Neuron (in vitro differentiated cells): ENCODE results near the gene DDX6.
"Not testable (repeated sequence)": the region's sequence is repeated elsewhere in the genome, so short reads cannot be mapped to it uniquely, and the experiment has no call there.

Source experiments
- H2AFZ ChIP-seq: one replicate; pipeline ENCODE4 v1.6.1; 2013; ENCODE audit warnings: low read depth, mild to moderate bottlenecking, inconsistent platforms, low read length, moderate library complexity
- H3K27me3 ChIP-seq: one replicate; pipeline ENCODE4 v1.6.1; 2013; ENCODE audit warnings: low read length; ENCODE audit not compliant: insufficient read depth
- H3K36me3 ChIP-seq: one replicate; pipeline ENCODE4 v1.6.1; 2013; ENCODE audit warnings: low read length; ENCODE audit not compliant: insufficient read depth
- H3K4me1 ChIP-seq: one replicate; pipeline ENCODE4 v1.6.1; 2013; ENCODE audit warnings: low read length; ENCODE audit not compliant: insufficient read depth
- H3K4me3 ChIP-seq: 2 replicates; pipeline ENCODE4 v1.5.1; 2013; ENCODE audit warnings: mild to moderate bottlenecking, low read length, moderate library complexity
- H3K9me3 ChIP-seq: one replicate; pipeline ENCODE4 v1.6.1; 2013; ENCODE audit warnings: low read length

Gene DDX6

DNA sequence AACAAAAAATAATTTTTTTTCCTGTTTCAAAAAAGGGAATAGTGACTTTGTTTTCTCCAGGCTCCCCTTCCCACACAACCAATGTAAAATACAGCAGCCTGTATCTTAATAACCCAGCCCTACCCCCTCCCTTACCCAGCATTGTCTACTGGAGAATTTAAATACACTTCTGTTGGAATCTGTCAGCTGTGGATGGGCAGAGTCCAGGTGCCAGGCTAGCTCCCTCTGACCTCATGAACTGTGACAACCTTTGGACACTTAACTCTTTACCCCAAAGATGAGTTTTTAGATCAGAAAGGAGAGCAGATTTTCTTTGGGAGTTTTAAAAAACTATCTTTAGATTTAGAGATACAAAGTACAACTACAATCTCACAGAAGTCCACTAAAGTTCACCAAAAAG, 42.9 kb downstream of the DDX6 start:
- no peak overlapping the region for H2AFZ ChIP-seq
- no peak overlapping the region for H3K4me3 ChIP-seq
- H3K36me3 ChIP-seq: peaks cover 43% of the 10 kb centered on the region
- no peaks in the 10 kb centered on the region for H3K9me3 ChIP-seq
- H3K4me1 ChIP-seq: peaks cover 1% of the 10 kb centered on the region
- H3K27me3 ChIP-seq: no peaks in the 10 kb centered on the region

- Histone ChIP-seq H3K4me3 (no peak overlapping the region), H3K9me3 (no peaks in the 10 kb centered on the region), H3K36me3 (peaks cover 33% of the 10 kb centered on the region), H2AFZ (no peak overlapping the region), H3K27me3 (no peaks in the 10 kb centered on the region), H3K4me1 (peaks cover 1% of the 10 kb centered on the region)
Observed at GRCh38 chr11:118746988-118747585, 43.9 kb downstream of the DDX6 start.

GRCh38 chr11:118744046-118744445, 46.9 kb downstream of the DDX6 start:
- no peaks in the 10 kb centered on the region for H3K27me3 ChIP-seq
- no peak overlapping the region for H2AFZ ChIP-seq
- no peaks in the 10 kb centered on the region for H3K9me3 ChIP-seq

GRCh38 chr11:118742304-118742703, 48.7 kb downstream of the DDX6 start:
- no peaks in the 10 kb centered on the region for H3K27me3 ChIP-seq
- no peaks in the 10 kb centered on the region for H3K9me3 ChIP-seq
- no peaks in the 10 kb centered on the region for H3K4me1 ChIP-seq
- H3K4me3 ChIP-seq: no peak overlapping the region
- H3K36me3 ChIP-seq: no peaks in the 10 kb centered on the region
- H2AFZ ChIP-seq: no peak overlapping the region

More at GRCh38 chr11:118744046-118744445, 46.9 kb downstream of the DDX6 start:
- Histone ChIP-seq H3K4me3 (no peak overlapping the region), H3K4me1 (peaks cover 1% of the 10 kb centered on the region), H3K36me3 (peaks cover 5% of the 10 kb centered on the region)

- Histone ChIP-seq H3K9me3 (no peaks in the 10 kb centered on the region), H3K4me1 (no peaks in the 10 kb centered on the region), H3K36me3 (no peaks in the 10 kb centered on the region)
Observed at GRCh38 chr11:118740892-118741291, 50.1 kb downstream of the DDX6 start.

DNA sequence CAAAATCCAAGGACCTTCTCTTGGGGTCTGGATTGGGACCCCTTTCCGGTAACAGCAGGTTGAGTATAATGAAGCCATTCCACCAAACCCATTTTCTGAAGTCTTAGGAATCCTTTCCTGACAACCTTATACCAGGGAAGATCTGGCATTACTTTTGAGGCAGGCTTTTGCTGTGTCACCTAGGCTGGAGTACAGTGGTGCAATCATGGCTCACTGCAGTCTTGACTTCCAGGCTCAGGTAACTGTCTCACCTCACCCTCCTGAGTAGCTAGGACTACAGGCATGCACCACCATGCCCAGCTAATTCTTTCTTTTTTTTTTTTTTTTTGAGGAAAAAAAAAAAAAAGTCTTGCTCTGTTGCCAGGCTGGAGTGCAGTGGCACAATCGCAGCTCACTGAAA, 55.8 kb downstream of the DDX6 start:
- H3K36me3 ChIP-seq: no peaks in the 10 kb centered on the region
- H3K9me3 ChIP-seq: no peaks in the 10 kb centered on the region
- H3K27me3 ChIP-seq: no peaks in the 10 kb centered on the region
- no peaks in the 10 kb centered on the region for H3K4me1 ChIP-seq
- H3K4me3 ChIP-seq: no peak overlapping the region
- H2AFZ ChIP-seq: no peak overlapping the region

More at GRCh38 chr11:118740892-118741291, 50.1 kb downstream of the DDX6 start:
- no peak overlapping the region for H2AFZ ChIP-seq
- no peak overlapping the region for H3K4me3 ChIP-seq
- no peaks in the 10 kb centered on the region for H3K27me3 ChIP-seq

- Histone ChIP-seq H3K4me1 (no peaks in the 10 kb centered on the region), H3K27me3 (no peaks in the 10 kb centered on the region), H3K4me3 (no peak overlapping the region), H3K36me3 (no peaks in the 10 kb centered on the region), H2AFZ (no peak overlapping the region), H3K9me3 (no peaks in the 10 kb centered on the region)
Observed at GRCh38 chr11:118734031-118734430, 56.9 kb downstream of the DDX6 start.

- not testable (repeated sequence) for H3K9me3 ChIP-seq, H3K27me3 ChIP-seq, H3K36me3 ChIP-seq
Observed at GRCh38 chr11:118729753-118730152, 61.2 kb downstream of the DDX6 start.

GRCh38 chr11:118728112-118728511, 62.9 kb downstream of the DDX6 start:
- H3K36me3 ChIP-seq, H3K27me3 ChIP-seq, H3K4me3 ChIP-seq, H3K4me1 ChIP-seq, H3K9me3 ChIP-seq, H2AFZ ChIP-seq: not testable (repeated sequence)

More at GRCh38 chr11:118729753-118730152, 61.2 kb downstream of the DDX6 start:
- H3K4me1 ChIP-seq, H3K4me3 ChIP-seq, H2AFZ ChIP-seq: not testable (repeated sequence)

GRCh38 chr11:118727721-118728066, 63.3 kb downstream of the DDX6 start:
- not testable (repeated sequence) for H2AFZ ChIP-seq, H3K4me1 ChIP-seq, H3K9me3 ChIP-seq, H3K27me3 ChIP-seq, H3K4me3 ChIP-seq, H3K36me3 ChIP-seq

DNA sequence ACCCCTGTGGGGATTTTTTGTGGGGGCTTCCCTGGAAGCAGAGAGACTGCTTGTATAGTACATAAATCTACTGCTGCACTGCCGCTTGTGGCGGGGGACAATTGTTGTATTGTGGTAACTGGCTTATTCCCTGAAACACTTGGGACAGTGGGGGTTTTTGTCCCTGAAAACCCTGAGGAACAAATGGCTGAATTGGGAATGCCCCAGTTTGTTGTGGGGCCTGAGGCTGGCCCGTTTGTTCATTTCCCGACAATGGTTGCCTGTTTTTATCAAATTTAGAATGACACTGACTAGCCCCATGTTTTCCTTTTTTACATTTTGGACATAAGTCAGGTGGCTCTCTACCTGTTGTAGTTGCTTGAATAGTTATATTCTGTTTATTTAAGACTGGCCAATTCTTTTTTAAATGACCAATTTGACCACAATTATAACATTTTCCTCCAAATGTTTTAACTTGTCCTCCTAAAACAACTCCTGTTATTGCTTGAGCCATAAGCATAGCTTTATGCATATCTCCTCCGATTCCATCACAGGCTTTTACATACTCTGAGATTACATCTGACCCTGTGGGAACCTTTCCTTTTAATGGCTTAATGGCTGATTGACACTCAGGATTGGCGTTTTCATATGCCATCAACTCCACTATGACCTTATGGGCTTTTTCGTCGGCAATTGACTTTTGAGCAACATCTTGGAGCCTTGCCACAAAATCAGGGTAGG, 63.8 kb downstream of the DDX6 start:
- H3K27me3 ChIP-seq, H3K4me1 ChIP-seq, H3K36me3 ChIP-seq, H2AFZ ChIP-seq, H3K4me3 ChIP-seq, H3K9me3 ChIP-seq: not testable (repeated sequence)

GRCh38 chr11:118721478-118722015, 69.4 kb downstream of the DDX6 start:
- not testable (repeated sequence) for H3K4me1 ChIP-seq, H3K36me3 ChIP-seq, H3K27me3 ChIP-seq, H3K4me3 ChIP-seq, H3K9me3 ChIP-seq, H2AFZ ChIP-seq

DNA sequence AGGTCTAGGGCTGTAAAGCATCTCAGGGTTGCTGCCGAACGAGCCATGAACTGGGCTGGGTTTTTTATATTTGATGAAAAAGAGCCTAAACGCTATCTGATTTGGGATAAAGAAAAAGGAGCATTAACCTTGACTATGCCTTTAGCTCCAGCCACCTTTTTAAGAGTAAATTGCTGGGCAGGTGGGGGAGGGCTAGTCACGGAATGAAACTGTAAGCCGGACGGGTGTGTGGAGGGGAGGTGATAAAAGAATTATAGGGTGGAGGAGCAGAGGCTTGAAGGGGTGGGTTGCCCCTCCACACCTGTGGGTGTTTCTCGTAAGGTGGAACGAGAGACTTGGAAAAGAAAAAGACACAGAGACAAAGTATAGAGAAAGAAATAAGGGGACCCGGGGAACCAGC, 70.2 kb downstream of the DDX6 start:
- not testable (repeated sequence) for H3K4me1 ChIP-seq, H3K36me3 ChIP-seq, H3K4me3 ChIP-seq, H3K27me3 ChIP-seq, H2AFZ ChIP-seq, H3K9me3 ChIP-seq

- not testable (repeated sequence) for H2AFZ ChIP-seq, H3K27me3 ChIP-seq, H3K9me3 ChIP-seq, H3K36me3 ChIP-seq, H3K4me3 ChIP-seq
- H3K4me1 ChIP-seq: peaks cover 10% of the 10 kb centered on the region
Observed at GRCh38 chr11:118720078-118720477, 70.9 kb downstream of the DDX6 start.
